ENCODE results near the gene SLC1A7.

SLC1A7 gene

GRCh38 chr1:53145942-53146708 lies 3.7 kb upstream of the SLC1A7 start:
- Mint-ChIP-seq H3K27ac (no peak overlapping the region), H3K27me3 (no peaks in the 10 kb centered on the region), H3K9me3 (ENCODE audit: low read depth) (no peaks in the 10 kb centered on the region), H3K4me3 (no peak overlapping the region), H3K36me3 (no peaks in the 10 kb centered on the region), H3K4me1 (ENCODE audit: low read depth) (no peaks in the 10 kb centered on the region)

- H3K36me3 Mint-ChIP-seq: no peaks in the 10 kb centered on the region
- H3K27ac Mint-ChIP-seq: no peak overlapping the region
Measured at GRCh38 chr1:53145619-53145941, 3.1 kb upstream of the SLC1A7 start.

GRCh38 chr1:53145051-53145600 lies 2.7 kb upstream of the SLC1A7 start:
- no peak overlapping the region for H3K27ac Mint-ChIP-seq
- H3K4me1 Mint-ChIP-seq (ENCODE audit: low read depth): no peaks in the 10 kb centered on the region
- H3K36me3 Mint-ChIP-seq: no peaks in the 10 kb centered on the region
- no peak overlapping the region for H3K4me3 Mint-ChIP-seq
- no peaks in the 10 kb centered on the region for H3K9me3 Mint-ChIP-seq (ENCODE audit: low read depth)
- H3K27me3 Mint-ChIP-seq: no peaks in the 10 kb centered on the region

More at GRCh38 chr1:53145619-53145941, 3.1 kb upstream of the SLC1A7 start:
- no peak overlapping the region for H3K4me3 Mint-ChIP-seq
- no peaks in the 10 kb centered on the region for H3K9me3 Mint-ChIP-seq (ENCODE audit: low read depth)
- H3K4me1 Mint-ChIP-seq (ENCODE audit: low read depth): no peaks in the 10 kb centered on the region
- H3K27me3 Mint-ChIP-seq: no peaks in the 10 kb centered on the region

GRCh38 chr1:53144201-53144600 lies 1.8 kb upstream of the SLC1A7 start:
- Mint-ChIP-seq H3K27me3 (no peaks in the 10 kb centered on the region), H3K4me3 (no peak overlapping the region), H3K36me3 (no peaks in the 10 kb centered on the region), H3K9me3 (ENCODE audit: low read depth) (no peaks in the 10 kb centered on the region), H3K4me1 (ENCODE audit: low read depth) (no peaks in the 10 kb centered on the region), H3K27ac (no peak overlapping the region)

- H3K4me3 Mint-ChIP-seq: no peak overlapping the region
- no peaks in the 10 kb centered on the region for H3K4me1 Mint-ChIP-seq (ENCODE audit: low read depth)
- no peak overlapping the region for H3K27ac Mint-ChIP-seq
- H3K9me3 Mint-ChIP-seq (ENCODE audit: low read depth): no peaks in the 10 kb centered on the region
- no peaks in the 10 kb centered on the region for H3K27me3 Mint-ChIP-seq
- no peaks in the 10 kb centered on the region for H3K36me3 Mint-ChIP-seq
Measured at GRCh38 chr1:53143527-53143926, 1.1 kb upstream of the SLC1A7 start.

- no peak overlapping the region for H3K4me3 Mint-ChIP-seq
- no peak overlapping the region for H3K27ac Mint-ChIP-seq
- H3K27me3 Mint-ChIP-seq: no peaks in the 10 kb centered on the region
- peaks cover 5% of the 10 kb centered on the region for H3K36me3 Mint-ChIP-seq
- H3K4me1 Mint-ChIP-seq (ENCODE audit: low read depth): no peaks in the 10 kb centered on the region
- H3K9me3 Mint-ChIP-seq (ENCODE audit: low read depth): peaks cover 6% of the 10 kb centered on the region
Measured at GRCh38 chr1:53141487-53142055, 867 bp downstream of the SLC1A7 start.

- no peak overlapping the region for H3K4me3 Mint-ChIP-seq
- no peaks in the 10 kb centered on the region for H3K4me1 Mint-ChIP-seq (ENCODE audit: low read depth)
- H3K36me3 Mint-ChIP-seq: peaks cover 5% of the 10 kb centered on the region
- H3K27me3 Mint-ChIP-seq: no peaks in the 10 kb centered on the region
- no peak overlapping the region for H3K27ac Mint-ChIP-seq
- H3K9me3 Mint-ChIP-seq (ENCODE audit: low read depth): peaks cover 6% of the 10 kb centered on the region
Measured at GRCh38 chr1:53140451-53140850, 2.0 kb downstream of the SLC1A7 start.

GRCh38 chr1:53139951-53140361 lies 2.5 kb downstream of the SLC1A7 start:
- H3K27ac Mint-ChIP-seq: no peak overlapping the region
- H3K4me3 Mint-ChIP-seq: no peak overlapping the region
- peaks cover 5% of the 10 kb centered on the region for H3K36me3 Mint-ChIP-seq
- peaks cover 6% of the 10 kb centered on the region for H3K9me3 Mint-ChIP-seq (ENCODE audit: low read depth)
- H3K4me1 Mint-ChIP-seq (ENCODE audit: low read depth): no peaks in the 10 kb centered on the region
- no peaks in the 10 kb centered on the region for H3K27me3 Mint-ChIP-seq

- Mint-ChIP-seq H3K4me3 (no peak overlapping the region), H3K27me3 (no peaks in the 10 kb centered on the region), H3K9me3 (ENCODE audit: low read depth) (peaks cover 6% of the 10 kb centered on the region), H3K36me3 (peaks cover 5% of the 10 kb centered on the region), H3K4me1 (ENCODE audit: low read depth) (no peaks in the 10 kb centered on the region), H3K27ac (no peak overlapping the region)
Measured at GRCh38 chr1:53138991-53139884, 3.2 kb downstream of the SLC1A7 start.

GRCh38 chr1:53137729-53138128 lies 4.7 kb downstream of the SLC1A7 start:
- no peak overlapping the region for H3K4me3 Mint-ChIP-seq
- no peak overlapping the region for H3K27ac Mint-ChIP-seq
- peaks cover 6% of the 10 kb centered on the region for H3K9me3 Mint-ChIP-seq (ENCODE audit: low read depth)
- H3K4me1 Mint-ChIP-seq (ENCODE audit: low read depth): no peaks in the 10 kb centered on the region
- H3K27me3 Mint-ChIP-seq: no peaks in the 10 kb centered on the region
- H3K36me3 Mint-ChIP-seq: peaks cover 5% of the 10 kb centered on the region

- H3K9me3 Mint-ChIP-seq (ENCODE audit: low read depth): peaks cover 6% of the 10 kb centered on the region
- H3K4me1 Mint-ChIP-seq (ENCODE audit: low read depth): no peaks in the 10 kb centered on the region
- H3K4me3 Mint-ChIP-seq: no peak overlapping the region
- peaks cover 5% of the 10 kb centered on the region for H3K36me3 Mint-ChIP-seq
- no peaks in the 10 kb centered on the region for H3K27me3 Mint-ChIP-seq
- no peak overlapping the region for H3K27ac Mint-ChIP-seq
Measured at GRCh38 chr1:53135735-53136114, 6.7 kb downstream of the SLC1A7 start.

- peaks cover 6% of the 10 kb centered on the region for H3K9me3 Mint-ChIP-seq (ENCODE audit: low read depth)
- H3K36me3 Mint-ChIP-seq: peaks cover 5% of the 10 kb centered on the region
- no peak overlapping the region for H3K4me3 Mint-ChIP-seq
- H3K4me1 Mint-ChIP-seq (ENCODE audit: low read depth): no peaks in the 10 kb centered on the region
- H3K27ac Mint-ChIP-seq: no peak overlapping the region
- no peaks in the 10 kb centered on the region for H3K27me3 Mint-ChIP-seq
Measured at GRCh38 chr1:53134961-53135734, 7.3 kb downstream of the SLC1A7 start.

GRCh38 chr1:53134042-53134485 lies 8.4 kb downstream of the SLC1A7 start:
- H3K36me3 Mint-ChIP-seq: peaks cover 5% of the 10 kb centered on the region
- H3K9me3 Mint-ChIP-seq (ENCODE audit: low read depth): peaks cover 6% of the 10 kb centered on the region
- H3K4me1 Mint-ChIP-seq (ENCODE audit: low read depth): no peaks in the 10 kb centered on the region
- H3K27ac Mint-ChIP-seq: no peak overlapping the region
- no peak overlapping the region for H3K4me3 Mint-ChIP-seq
- H3K27me3 Mint-ChIP-seq: no peaks in the 10 kb centered on the region

- no peak overlapping the region for H3K4me3 Mint-ChIP-seq
- H3K36me3 Mint-ChIP-seq: peaks cover 5% of the 10 kb centered on the region
- no peaks in the 10 kb centered on the region for H3K4me1 Mint-ChIP-seq (ENCODE audit: low read depth)
- H3K9me3 Mint-ChIP-seq (ENCODE audit: low read depth): peaks cover 6% of the 10 kb centered on the region
- no peaks in the 10 kb centered on the region for H3K27me3 Mint-ChIP-seq
- H3K27ac Mint-ChIP-seq: no peak overlapping the region
Measured at GRCh38 chr1:53133261-53134041, 9.0 kb downstream of the SLC1A7 start.
